T-helper 1 cell treated with Interleukin-12 subunit alpha and Interleukin-12 subunit beta and Interleukin-4 antibody, amounts not matched to agents 30 ng/mL and 1 ng/mL, for 36 hours (primary cell): ENCODE results near the gene MTHFD1L. TPM values are rescaled to one million over a fixed set of nuclear protein-coding genes. Genes with fewer than 3 reads are reported as not detected.
"Not testable (repeated sequence)": the region's sequence is repeated elsewhere in the genome, so short reads cannot be mapped to it uniquely, and the experiment has no call there.

ENCODE experiments used
- intact Hi-C: fragments of 100-400 bp; cut with micrococcal nuclease; formaldehyde crosslinking; loops from one replicate; pipeline ENCODE4 v1.15.1; 2024
- total RNA-seq: library from RNA; stranded (reverse); gene quantifications from 2 replicates; pipeline ENCODE4 v1.2.3, GENCODE V29; 2022

MTHFD1L gene
- total RNA-seq, 1 donor from 2014 or later = 51.7 TPM

GRCh38 chr6:151036869-151037680 is 171.6 kb downstream of the MTHFD1L start:
- intact Hi-C loops = no loop called here

GRCh38 chr6:151038616-151039015 is 173.1 kb downstream of the MTHFD1L start:
- intact Hi-C loops = no loop called here

- intact Hi-C loops = not testable (repeated sequence)
These were observed 175.5 kb downstream of the MTHFD1L start for GRCh38 chr6:151040888-151041521.

- intact Hi-C loops = no loop called here
These were observed 176.2 kb downstream of the MTHFD1L start for GRCh38 chr6:151041686-151042085.

- intact Hi-C loops = not testable (repeated sequence)
These were observed 177.4 kb downstream of the MTHFD1L start for GRCh38 chr6:151042911-151043330.

GRCh38 chr6:151043944-151044343 is 178.4 kb downstream of the MTHFD1L start:
- intact Hi-C loops = no loop called here

GRCh38 chr6:151044465-151045441 is 179.3 kb downstream of the MTHFD1L start:
- intact Hi-C loops = no loop called here

GRCh38 chr6:151045511-151046222 is 180.2 kb downstream of the MTHFD1L start:
- intact Hi-C loops = not testable (repeated sequence)

GRCh38 chr6:151051164-151051563 is 185.7 kb downstream of the MTHFD1L start:
- intact Hi-C loops = no loop called here

- intact Hi-C loops = no loop called here
These were observed 186.6 kb downstream of the MTHFD1L start for GRCh38 chr6:151052021-151052646.

GRCh38 chr6:151054306-151054705 is 188.8 kb downstream of the MTHFD1L start:
- intact Hi-C loops = no loop called here

- intact Hi-C loops = no loop called here
These were observed 190.9 kb downstream of the MTHFD1L start for GRCh38 chr6:151056230-151056907.

- intact Hi-C loops = no loop called here
These were observed 191.6 kb downstream of the MTHFD1L start for GRCh38 chr6:151057061-151057460.

GRCh38 chr6:151058021-151058733 is 192.7 kb downstream of the MTHFD1L start:
- intact Hi-C loops = no loop called here

- intact Hi-C loops = no loop called here
These were observed 194.2 kb downstream of the MTHFD1L start for GRCh38 chr6:151059612-151060095.

GRCh38 chr6:151060096-151060765 is 194.7 kb downstream of the MTHFD1L start:
- intact Hi-C loops = no loop called here

GRCh38 chr6:151060766-151061531 is 195.4 kb downstream of the MTHFD1L start:
- intact Hi-C loops = no loop called here

GRCh38 chr6:151063352-151063751 is 197.8 kb downstream of the MTHFD1L start:
- intact Hi-C loops = no loop called here
